Endothelial cell of umbilical vein (primary cell): Measurements from ENCODE around the gene PPP1R16B. TPM values are rescaled to one million over a fixed set of nuclear protein-coding genes. Genes with fewer than 3 reads are reported as not detected.
A peak's percentile ranks its signal among the peaks of the same experiment; 100 is the strongest.

Experiments used
- BruUV-seq: library from RNA; stranded (reverse); fragments of 400-500 nt; replicated peaks from 2 replicates; lab custom pipeline; 2021; lab: Mats Ljungman, UMichigan
- CTCF ChIA-PET: fragments of 300-600, 350-600 bp; sonication (Branson Sonifier 250); formaldehyde crosslinking; loops from one replicate; lab custom pipeline; 2021; ENCODE audit warnings: antibody characterized with exemption, inconsistent platforms; lab: Charles Lee
- POLR2A ChIA-PET: fragments of 300-600, 350-600 bp; sonication (Branson Sonifier 250); formaldehyde crosslinking; loops from one replicate; lab custom pipeline; 2021; ENCODE audit warnings: antibody characterized with exemption, inconsistent platforms; lab: Charles Lee
- DNase-seq: peaks from one replicate; pipeline ENCODE4 v3.0.0-alpha.2; 2011; ENCODE audit warnings: low read depth, low spot score
- FAIRE-seq: peaks from 2 replicates; lab custom pipeline; 2011; peaks lifted over from hg19 to GRCh38; lab: Jason Lieb, UNC
- H2AFZ ChIP-seq: 2 replicates; pipeline ENCODE4 v1.6.0; 2012; ENCODE audit warnings: low read depth, low read length, control low read depth, inconsistent platforms
- H3K27ac ChIP-seq: 2 replicates; pipeline ENCODE4 v1.5.1; 2011; ENCODE audit warnings: low read depth, mild to moderate bottlenecking, control low read depth, low read length, moderate library complexity; ENCODE audit not compliant: insufficient read depth
- H3K27me3 ChIP-seq, 2 experiments: 2 replicates each; pipeline versions ENCODE4 v1.6.0 to v1.6.1; 2011; ENCODE audit warnings: low read length in 2 of 2, mixed read lengths in 1 of 2; ENCODE audit not compliant: control insufficient read depth in 2 of 2, insufficient read depth in 2 of 2
- H3K36me3 ChIP-seq, 2 experiments: 2 replicates in 1 of 2; 3 replicates in 1 of 2; pipeline ENCODE4 v1.5.1; 2011; ENCODE audit warnings: low read length in 2 of 2, mild to moderate bottlenecking in 1 of 2, moderate library complexity in 1 of 2; ENCODE audit not compliant: control insufficient read depth in 2 of 2, insufficient read depth in 2 of 2; ENCODE audit errors: extremely low read depth in 1 of 2
- H3K4me1 ChIP-seq: 3 replicates; pipeline ENCODE4 v1.5.1; 2011; ENCODE audit warnings: mild to moderate bottlenecking, low read length; ENCODE audit not compliant: control insufficient read depth, insufficient read depth; ENCODE audit errors: extremely low read depth
- H3K4me2 ChIP-seq: 2 replicates; pipeline ENCODE4 v1.6.1; 2011; ENCODE audit warnings: low read length, control low read depth, mixed read lengths; ENCODE audit not compliant: insufficient read depth
- H3K4me3 ChIP-seq, 3 experiments: fragments of 200-600 bp in 1 of 3; sonication (generic), shearing (Covaris generic) in 1 of 3; replicated peaks in 1 of 3; 2 replicates each; pipeline ENCODE4 v1.5.1; 2011 to 2016; ENCODE audit warnings: control low read depth in 3 of 3, low read length in 3 of 3, mild to moderate bottlenecking in 2 of 3, inconsistent platforms in 1 of 3, low read depth in 1 of 3, moderate library complexity in 1 of 3; ENCODE audit not compliant: insufficient read depth in 1 of 3
- H3K79me2 ChIP-seq: 2 replicates; pipeline ENCODE4 v1.6.0; 2012; ENCODE audit warnings: low read length, inconsistent platforms; ENCODE audit not compliant: control insufficient read depth, insufficient read depth
- H3K9ac ChIP-seq: replicated peaks from 2 replicates; pipeline ENCODE3; 2011; ENCODE audit warnings: low read length, control low read depth; ENCODE audit not compliant: insufficient read depth; ENCODE audit errors: extremely low read depth
- H3K9me1 ChIP-seq: replicated peaks from 3 replicates; pipeline ENCODE4 v1.6.0; 2011; ENCODE audit warnings: mild to moderate bottlenecking, low read length; ENCODE audit not compliant: control insufficient read depth, insufficient read depth; ENCODE audit errors: extremely low read depth
- H3K9me3 ChIP-seq: replicated peaks from 2 replicates; pipeline ENCODE4 v1.5.1; 2012; ENCODE audit warnings: low read length, inconsistent platforms; ENCODE audit not compliant: control insufficient read depth, insufficient read depth
- H4K20me1 ChIP-seq: replicated peaks from 2 replicates; pipeline ENCODE3; 2011; ENCODE audit warnings: mild to moderate bottlenecking, low read length; ENCODE audit not compliant: control insufficient read depth, insufficient read depth; ENCODE audit errors: extremely low read depth
- EZH2 ChIP-seq: IDR thresholded peaks from 2 replicates; pipeline ENCODE4 v1.6.1; 2012; ENCODE audit warnings: borderline replicate concordance, low read depth, mild to moderate bottlenecking, moderate library complexity, low read length, inconsistent platforms; ENCODE audit not compliant: severe bottlenecking
- FOS ChIP-seq: IDR thresholded peaks from 2 replicates; pipeline ENCODE4 v1.6.1; 2011; ENCODE audit warnings: mild to moderate bottlenecking, low read length, moderate library complexity, borderline replicate concordance; ENCODE audit not compliant: insufficient read depth
- GATA2 ChIP-seq: IDR thresholded peaks from 2 replicates; pipeline ENCODE4 v1.7.0; 2011; ENCODE audit warnings: low read depth, mild to moderate bottlenecking, moderate library complexity, mixed read lengths, low read length; ENCODE audit not compliant: insufficient read length, insufficient read depth
- JUN ChIP-seq: IDR thresholded peaks from 2 replicates; pipeline ENCODE4 v1.6.1; 2011; ENCODE audit warnings: borderline replicate concordance, low read depth; ENCODE audit not compliant: insufficient read length, insufficient read depth
- MYC ChIP-seq: IDR thresholded peaks from one replicate; pipeline ENCODE4 v1.6.1; 2011; ENCODE audit warnings: mild to moderate bottlenecking, low read depth, low read length
- POLR2A ChIP-seq: IDR thresholded peaks from 2 replicates; pipeline ENCODE4 v1.6.1; 2012; ENCODE audit warnings: low read depth, mild to moderate bottlenecking, control low read depth, low read length
- POLR2AphosphoS5 ChIP-seq: IDR thresholded peaks from 2 replicates; pipeline ENCODE4 v1.6.1; 2012; ENCODE audit warnings: low read depth, mild to moderate bottlenecking, control low read depth, low read length, moderate library complexity; ENCODE audit not compliant: insufficient read depth
- dilution Hi-C: fragments of 300-500 bp; cut with MboI; formaldehyde crosslinking; loops from one replicate; pipeline ENCODE4 v1.15.0; 2019; ENCODE audit warnings: low sequenced_read_pairs; ENCODE audit not compliant: extremely low pct_ligation_motif_present
- intact Hi-C: fragments of 100-400 bp; cut with micrococcal nuclease; formaldehyde crosslinking; loops from one replicate; pipeline ENCODE4 v1.10.0; 2022
- polyA plus RNA-seq, 4 experiments: library from polyadenylated mRNA; depleted of rRNA in 3 of 4; stranded (reverse) in 3 of 4; unstranded in 1 of 4; fragments of >200 nt; gene quantifications; 2 replicates each; pipeline versions ENCODE4 v1.2.1 to v1.2.3, GENCODE V29; 2011 to 2012; ENCODE audit warnings: missing spikeins in 1 of 4
- total RNA-seq: library from RNA; stranded (reverse); gene quantifications from 2 replicates; pipeline ENCODE4 v1.2.3, GENCODE V29; 2021
- TF ChIP-seq, protein P1 (sequence below): IDR thresholded peaks from 2 replicates; pipeline ENCODE4 v1.6.1; 2011; ENCODE audit not compliant: insufficient read depth, insufficient read length
- TF ChIP-seq, protein P2 (sequence below), 2 donors: IDR thresholded peaks; 1 replicate in 1 of 2; 2 replicates in 1 of 2; pipeline ENCODE4 v1.5.1; 2011; ENCODE audit warnings: low read length in 2 of 2, mild to moderate bottlenecking in 2 of 2, moderate library complexity in 2 of 2, control low read depth in 1 of 2, inconsistent platforms in 1 of 2, low read depth in 1 of 2; ENCODE audit not compliant: insufficient read depth in 1 of 2; ENCODE audit errors: extremely low read depth in 1 of 2

Gene PPP1R16B
- total and polyA plus RNA-seq, 2 donors (not counting 3 experiments of a cell fraction or from before 2014, with no cell fraction given), result 34.7 to 68.1 TPM

DNA sequence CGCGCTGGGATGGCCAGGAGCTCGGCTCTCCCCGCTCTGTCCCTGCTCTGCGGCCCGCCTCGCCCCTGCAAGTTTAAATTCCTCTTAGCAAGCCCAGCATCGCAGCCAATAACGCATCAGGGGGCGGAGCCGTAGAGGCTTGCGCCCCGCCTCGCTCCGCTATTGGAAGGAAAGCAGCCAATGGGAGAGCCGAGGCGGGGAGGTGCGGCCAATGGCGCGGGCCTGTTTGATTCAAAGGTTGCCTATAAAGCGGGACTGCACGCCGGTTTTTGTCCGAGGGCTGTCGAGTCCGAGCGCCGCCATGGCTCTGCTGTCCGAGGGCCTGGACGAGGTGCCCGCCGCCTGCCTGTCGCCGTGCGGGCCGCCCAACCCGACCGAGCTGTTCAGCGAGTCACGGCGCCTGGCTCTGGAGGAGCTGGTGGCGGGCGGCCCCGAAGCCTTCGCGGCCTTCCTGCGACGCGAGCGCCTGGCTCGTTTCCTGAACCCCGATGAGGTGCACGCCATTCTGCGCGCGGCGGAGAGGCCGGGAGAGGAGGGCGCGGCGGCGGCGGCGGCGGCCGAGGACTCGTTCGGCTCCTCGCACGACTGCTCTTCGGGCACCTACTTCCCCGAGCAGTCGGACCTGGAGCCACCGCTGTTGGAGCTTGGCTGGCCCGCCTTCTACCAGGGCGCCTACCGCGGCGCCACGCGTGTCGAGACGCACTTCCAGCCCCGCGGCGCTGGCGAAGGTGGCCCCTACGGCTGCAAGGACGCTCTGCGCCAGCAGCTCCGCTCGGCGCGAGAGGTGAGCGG is 120.8 kb downstream of the PPP1R16B start, which contains the start of gene FAM83D:
Gene FAM83D, plus strand, starts transcription at position 276 of the 792 bp plus-strand sequence. Its CDS starts 26 bp downstream, at position 302.
- H3K36me3 ChIP-seq, result no peaks in the 10 kb centered on the region
- H3K4me3 ChIP-seq, result peak within 1 kb of the TSS; percentile 60 to 98 (median 95)
- TF ChIP-seq POLR2A (peak; percentile 95), JUN (no peak), EZH2 (no peak), GATA2 (no peak), POLR2AphosphoS5 (peak; percentile 92), MYC (no peak), FOS (no peak)
- TF ChIP-seq, protein P1, sequence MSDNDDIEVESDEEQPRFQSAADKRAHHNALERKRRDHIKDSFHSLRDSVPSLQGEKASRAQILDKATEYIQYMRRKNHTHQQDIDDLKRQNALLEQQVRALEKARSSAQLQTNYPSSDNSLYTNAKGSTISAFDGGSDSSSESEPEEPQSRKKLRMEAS, result no peak
- TF ChIP-seq, protein P2, sequence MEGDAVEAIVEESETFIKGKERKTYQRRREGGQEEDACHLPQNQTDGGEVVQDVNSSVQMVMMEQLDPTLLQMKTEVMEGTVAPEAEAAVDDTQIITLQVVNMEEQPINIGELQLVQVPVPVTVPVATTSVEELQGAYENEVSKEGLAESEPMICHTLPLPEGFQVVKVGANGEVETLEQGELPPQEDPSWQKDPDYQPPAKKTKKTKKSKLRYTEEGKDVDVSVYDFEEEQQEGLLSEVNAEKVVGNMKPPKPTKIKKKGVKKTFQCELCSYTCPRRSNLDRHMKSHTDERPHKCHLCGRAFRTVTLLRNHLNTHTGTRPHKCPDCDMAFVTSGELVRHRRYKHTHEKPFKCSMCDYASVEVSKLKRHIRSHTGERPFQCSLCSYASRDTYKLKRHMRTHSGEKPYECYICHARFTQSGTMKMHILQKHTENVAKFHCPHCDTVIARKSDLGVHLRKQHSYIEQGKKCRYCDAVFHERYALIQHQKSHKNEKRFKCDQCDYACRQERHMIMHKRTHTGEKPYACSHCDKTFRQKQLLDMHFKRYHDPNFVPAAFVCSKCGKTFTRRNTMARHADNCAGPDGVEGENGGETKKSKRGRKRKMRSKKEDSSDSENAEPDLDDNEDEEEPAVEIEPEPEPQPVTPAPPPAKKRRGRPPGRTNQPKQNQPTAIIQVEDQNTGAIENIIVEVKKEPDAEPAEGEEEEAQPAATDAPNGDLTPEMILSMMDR (IDR thresholded peaks at IDR 0.05; ENCODE audit: extremely low read depth in 1 of 2, insufficient read depth in 1 of 2, low read depth in 1 of 2, low read length in 2 of 2), result peak in 1 of 2 donors; percentile 92
- no peaks in the 10 kb centered on the region for H3K9me3 ChIP-seq
- dilution Hi-C loops, result no loop called here
- no peaks in the 10 kb centered on the region for H3K27me3 ChIP-seq
- H3K9me1 ChIP-seq, result no peaks in the 10 kb centered on the region
- H3K27ac ChIP-seq, result peak within 1 kb of the TSS; percentile 43
- BruUV-seq, result TSS peak; percentile 23
- H2AFZ ChIP-seq, result peak within 1 kb of the TSS; percentile 65
- DNase-seq (peak; percentile 100), FAIRE-seq (peak; percentile 98)
- peak within 1 kb of the TSS; percentile 94 for H3K4me2 ChIP-seq
- H3K79me2 ChIP-seq, result peaks cover 48% of the 10 kb centered on the region
- ChIA-PET CTCF (interaction anchor here (0.6 to 3.2 kb wide), 35 partner anchors 8 to 449 kb away, joined by 3 to 55 read pairs (median 4); partner anchors contain the start of gene DHX35), POLR2A (interaction anchor here (0.8 to 1.6 kb wide), 3 partner anchors 36 to 123 kb away, joined by 3 to 4 read pairs (median 3); partner anchors contain the start of gene DHX35)
- intact Hi-C loops, result loop anchor here (1.0 kb wide), 3 partner anchors 9 to 122 kb away; partner anchors contain the start of gene DHX35
- H4K20me1 ChIP-seq, result no peaks in the 10 kb centered on the region
- H3K9ac ChIP-seq, result peak within 1 kb of the TSS; percentile 71
- H3K4me1 ChIP-seq, result peaks cover 23% of the 10 kb centered on the region
